Stimulated activated CD4-positive, alpha-beta T cell treated with anti-CD3 and anti-CD28 coated beads, TNF-alpha, amount 100 ng/mL, for 48 hours (primary cell): ENCODE data around the gene LSM10.

Experiments used
- DNase-seq, 3 donors: peaks; one replicate each; pipeline ENCODE4 v3.0.0-alpha.2; 2020; ENCODE audit warnings: low read depth in 3 of 3

LSM10 gene

DNA sequence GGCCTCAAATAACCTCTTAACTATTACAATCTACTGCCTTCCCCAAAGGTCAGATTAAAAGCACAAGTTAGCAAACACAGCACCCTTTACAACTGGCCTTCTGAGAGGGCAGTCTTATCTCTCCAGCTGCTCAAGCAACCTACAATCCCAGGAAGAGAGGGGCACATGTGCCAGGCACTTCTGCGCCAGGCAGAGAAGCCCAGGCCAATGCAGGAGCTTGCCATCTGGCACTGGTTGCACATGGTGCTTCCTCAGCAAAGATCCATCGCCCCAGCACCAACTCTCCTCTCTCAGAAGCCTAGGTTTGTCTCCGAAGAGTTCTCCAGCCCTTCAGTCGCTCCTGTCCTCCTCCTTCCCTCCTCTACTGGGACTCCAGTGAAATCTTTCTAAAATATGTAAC, 14.5 kb downstream of the LSM10 start:
- no peak for DNase-seq

DNA sequence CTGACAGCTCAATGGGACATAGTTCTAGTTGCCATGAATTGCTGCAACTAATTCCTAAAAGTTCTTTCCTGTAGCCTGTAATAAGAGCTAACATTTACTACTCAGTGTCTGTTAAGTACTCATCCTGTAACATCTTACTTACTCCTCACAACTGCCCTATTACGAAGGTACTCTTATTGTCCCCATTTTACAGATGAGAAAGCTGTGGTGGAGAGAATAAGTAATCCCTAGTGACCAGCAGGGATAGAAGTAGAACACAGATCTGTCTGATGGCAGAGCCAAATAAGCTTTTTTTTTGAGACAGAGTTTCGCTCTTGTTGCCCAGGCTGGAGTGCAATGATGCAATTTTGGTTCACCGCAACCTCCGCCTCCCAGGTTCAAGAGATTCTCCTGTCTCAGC, 15.0 kb downstream of the LSM10 start:
- DNase-seq: no peak

DNA sequence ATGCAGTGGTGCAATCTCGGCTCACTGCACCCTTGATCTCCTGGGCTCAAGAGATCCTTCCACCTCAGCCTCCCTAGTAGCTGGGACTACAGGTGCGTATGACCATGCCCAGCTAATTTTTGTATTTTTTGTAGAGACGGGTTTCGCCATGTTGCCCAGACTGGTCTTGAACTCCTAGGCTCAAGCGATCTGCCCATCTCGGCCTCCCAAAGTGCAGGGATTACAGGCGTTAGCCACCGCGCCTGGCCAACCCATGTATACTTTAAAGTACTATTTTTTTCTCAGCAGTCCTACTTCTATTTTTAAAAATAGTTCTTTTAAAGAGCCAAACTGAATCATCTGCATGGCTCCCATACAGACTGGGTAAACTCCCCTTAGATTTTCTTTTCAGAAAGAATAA, 15.5 kb downstream of the LSM10 start:
- DNase-seq: no peak

DNA sequence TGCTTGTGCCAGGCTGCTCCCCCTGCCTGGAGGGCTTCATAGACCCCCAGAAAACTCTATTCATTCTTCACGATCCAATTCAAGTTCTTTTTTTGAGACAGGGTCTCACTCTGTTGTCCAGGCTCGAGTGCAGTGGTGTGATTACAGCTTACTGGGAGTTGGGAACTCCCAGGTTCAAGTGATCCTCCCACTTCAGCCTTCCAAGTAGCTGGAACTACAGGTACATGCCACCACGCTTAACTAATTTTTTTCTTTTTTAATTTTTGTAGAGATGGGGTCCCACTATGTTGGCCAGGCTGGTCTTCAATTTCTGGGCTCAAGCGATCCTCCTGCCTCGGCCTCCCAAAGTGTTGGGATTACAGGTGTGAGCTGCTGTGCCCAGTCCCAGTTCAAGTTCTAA, 16.3 kb downstream of the LSM10 start:
- DNase-seq: no peak

DNA sequence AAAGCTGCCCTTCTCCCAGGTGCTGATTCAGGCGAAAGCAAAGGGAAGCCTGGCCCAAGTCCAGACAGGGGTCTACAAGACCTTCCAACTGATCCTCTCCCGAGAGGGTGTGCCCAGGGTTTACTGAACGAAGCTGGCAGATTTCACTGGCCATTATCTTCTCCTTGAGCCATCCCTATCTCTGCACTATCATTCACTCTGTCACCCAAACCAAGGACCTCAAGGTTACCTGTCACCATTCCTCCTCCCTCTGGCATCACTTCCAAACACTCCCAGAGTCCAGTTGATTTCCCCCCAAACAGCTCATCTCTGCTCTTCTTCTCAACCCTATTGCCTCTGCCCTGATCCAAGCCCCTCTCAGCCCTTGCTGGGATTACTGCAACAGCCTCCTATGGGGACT, 16.9 kb downstream of the LSM10 start:
- DNase-seq: no peak

DNA sequence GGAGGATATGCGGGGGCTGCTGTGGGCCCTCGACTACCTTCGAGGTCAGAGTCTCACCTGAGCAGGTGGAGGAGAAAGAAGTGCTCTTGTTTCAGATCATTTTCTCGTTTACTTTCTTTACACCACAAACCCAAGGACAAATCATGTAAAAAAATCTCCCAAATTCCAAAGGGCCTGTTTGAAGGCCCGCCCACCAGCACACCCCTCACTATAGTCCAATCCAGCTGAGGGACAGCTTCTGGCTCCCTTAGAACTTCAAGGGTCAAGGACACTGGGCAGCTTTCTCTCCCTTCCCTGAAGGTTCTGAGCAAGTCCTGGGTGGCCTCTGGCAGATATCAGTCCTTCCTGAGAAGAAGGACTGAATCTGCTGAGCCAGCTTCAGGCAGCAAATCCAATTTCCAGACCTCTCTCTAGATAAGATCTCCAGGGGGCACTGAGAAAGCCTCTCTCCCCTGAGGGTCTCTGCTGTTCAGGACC, 17.5 kb downstream of the LSM10 start:
- no peak for DNase-seq

DNA sequence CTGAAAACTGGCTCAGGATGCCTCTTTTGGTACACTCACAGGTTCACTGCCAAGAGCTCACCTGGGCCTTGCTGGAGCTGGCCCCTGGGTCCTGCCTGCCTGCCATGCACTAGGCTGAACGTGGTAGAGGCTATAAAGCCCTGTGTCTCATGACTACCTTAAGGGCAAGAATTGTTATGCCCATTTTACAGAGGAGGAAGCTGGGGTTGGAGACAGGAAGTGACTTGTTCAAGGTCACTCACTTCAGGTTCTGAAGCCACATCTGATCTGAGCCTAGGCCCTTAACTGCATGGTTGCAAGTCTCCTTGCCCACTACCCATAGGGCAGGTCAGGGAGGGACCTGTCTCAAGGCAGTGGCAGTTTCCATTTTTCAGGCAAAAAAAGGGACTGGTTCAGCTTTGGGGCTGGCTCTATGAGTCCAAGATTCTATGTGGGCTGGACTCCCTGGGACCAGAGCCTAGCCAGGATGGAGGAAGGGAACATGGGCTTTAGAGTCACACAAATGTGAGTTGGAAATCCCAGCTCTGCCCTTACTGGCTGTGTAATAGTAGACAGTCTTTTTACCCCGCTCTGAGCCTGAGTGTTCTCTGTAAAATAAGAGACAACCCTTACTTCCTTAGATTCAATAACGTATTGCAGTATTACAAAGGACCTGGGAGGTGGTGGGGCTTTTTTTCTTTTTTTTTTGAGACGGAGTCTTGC, 19.8 kb downstream of the LSM10 start:
- DNase-seq: no peak

DNA sequence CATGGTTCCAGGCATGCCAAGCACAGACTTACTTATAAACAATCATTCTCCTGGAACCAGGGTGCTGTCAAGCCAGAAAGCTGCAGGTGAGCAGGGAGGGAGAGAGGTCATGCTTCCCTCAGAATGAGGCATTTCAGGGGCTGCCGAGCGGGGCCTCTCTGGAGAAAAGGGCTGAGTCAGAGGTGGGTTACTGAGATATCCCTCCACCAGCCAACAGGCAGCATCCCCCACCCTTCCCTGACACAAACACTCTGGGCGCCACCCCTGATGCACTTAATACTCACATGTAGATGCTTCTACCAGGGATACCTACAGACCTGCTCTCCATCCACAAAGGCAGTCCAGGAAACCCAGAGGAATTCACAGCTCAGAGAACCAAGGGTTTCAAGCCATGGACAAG, 25.1 kb downstream of the LSM10 start:
- DNase-seq: no peak

DNA sequence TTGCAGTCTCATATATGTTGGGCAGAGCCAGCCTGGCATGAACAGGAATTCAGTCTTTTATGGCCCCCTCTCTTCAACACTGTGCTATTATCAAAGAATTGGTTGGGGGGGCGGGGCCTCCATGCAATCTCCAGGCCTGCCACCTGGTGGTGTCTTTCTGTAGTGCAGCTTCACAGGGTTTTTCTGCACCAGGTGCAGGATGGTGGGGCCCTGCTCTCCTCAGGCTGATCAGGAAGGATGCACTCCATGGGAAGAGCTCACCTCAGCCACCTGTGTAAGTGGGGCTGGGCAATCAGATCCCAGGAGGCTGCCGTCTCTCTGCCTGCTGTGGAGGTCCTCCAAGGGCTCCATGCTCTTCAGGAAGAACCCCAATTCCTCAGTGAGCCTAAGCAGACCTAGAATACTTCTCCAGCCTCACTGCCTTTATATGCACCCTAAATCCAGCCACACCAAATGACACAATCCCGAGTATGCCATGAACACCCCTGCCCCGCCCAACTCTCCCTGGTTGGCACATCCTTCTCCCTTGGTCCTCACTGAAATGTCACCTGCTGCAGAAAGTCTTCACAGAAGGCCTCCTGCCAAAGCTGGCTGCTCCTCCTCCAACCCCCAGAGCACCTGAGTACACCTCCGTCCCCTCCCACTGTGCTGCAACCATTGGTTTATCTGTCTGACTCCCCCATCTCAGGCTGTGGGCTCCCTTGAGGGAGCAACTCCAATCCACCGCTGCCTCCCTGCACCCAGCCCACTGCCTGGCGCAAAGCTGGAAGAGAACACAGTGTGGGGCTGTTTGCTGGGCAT, 28.4 kb downstream of the LSM10 start:
- DNase-seq: peak; percentile 57 to 86 (median 79)

DNA sequence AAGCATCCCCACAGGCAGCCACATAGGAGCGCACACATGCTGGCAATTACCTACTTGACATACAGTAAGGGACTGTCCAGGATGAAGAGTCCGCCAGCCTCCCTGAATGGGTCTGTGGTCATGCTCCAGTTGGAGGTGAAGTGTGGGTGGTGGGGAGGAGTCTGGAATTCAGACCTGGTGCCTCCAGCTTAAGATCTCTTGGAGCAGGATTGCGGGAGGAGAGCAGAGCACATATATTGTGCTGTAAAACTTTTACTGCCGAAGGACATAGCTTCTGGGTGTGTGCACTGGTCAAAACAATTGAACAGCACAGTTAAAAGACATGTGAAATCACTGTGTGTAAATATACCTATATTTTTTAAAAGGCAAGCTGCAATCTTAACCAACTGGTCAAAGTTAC, 29.9 kb downstream of the LSM10 start:
- DNase-seq: no peak

DNA sequence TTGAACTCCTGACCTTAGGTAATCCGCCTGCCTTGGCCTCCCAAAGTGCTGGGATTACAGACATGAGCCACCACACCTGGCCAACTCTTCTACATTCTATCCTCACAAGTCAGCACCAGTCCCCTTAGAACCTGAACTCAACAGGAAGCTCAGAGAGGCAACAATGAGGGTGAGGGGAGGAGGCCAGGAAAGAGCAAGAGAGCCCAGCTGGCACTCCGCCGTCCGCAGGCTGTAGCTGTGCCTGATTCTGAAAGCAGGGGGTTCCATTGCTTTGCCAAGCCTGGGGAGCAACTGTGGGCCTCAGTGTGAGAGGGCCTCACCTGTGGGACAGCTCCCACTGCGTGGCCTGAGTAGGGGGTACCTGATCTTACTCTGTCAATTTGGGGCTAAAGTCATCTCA, 30.6 kb downstream of the LSM10 start:
- no peak for DNase-seq

DNA sequence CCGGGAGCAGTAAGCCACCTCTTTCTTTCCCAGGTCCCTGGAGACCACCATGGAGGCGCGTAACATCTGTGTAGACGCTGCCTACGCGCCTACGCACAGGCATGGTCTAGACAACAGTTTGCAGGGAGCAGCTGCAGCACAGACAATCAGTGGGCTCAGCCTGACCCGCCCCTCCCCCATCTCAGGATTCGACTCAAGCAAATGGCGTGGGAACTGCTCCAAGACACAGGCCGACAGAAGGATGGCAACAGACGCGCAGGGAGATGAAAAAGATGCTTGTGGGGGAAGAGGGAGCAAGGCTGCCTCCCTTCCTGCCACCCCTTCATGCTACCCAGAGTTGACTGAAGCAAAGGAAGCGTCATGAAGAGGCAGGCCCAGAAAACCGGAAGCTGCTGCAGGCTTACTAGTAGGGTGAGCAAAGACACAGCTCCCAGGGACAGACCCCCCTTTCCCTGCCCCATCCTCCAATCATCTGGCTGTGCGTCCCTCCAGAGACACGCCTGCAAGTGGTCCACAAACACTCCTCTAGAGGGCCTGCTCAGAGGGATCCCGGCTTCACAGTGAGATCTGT, 31.5 kb downstream of the LSM10 start:
- peak in 1 of 3 donors; percentile 13 for DNase-seq

DNA sequence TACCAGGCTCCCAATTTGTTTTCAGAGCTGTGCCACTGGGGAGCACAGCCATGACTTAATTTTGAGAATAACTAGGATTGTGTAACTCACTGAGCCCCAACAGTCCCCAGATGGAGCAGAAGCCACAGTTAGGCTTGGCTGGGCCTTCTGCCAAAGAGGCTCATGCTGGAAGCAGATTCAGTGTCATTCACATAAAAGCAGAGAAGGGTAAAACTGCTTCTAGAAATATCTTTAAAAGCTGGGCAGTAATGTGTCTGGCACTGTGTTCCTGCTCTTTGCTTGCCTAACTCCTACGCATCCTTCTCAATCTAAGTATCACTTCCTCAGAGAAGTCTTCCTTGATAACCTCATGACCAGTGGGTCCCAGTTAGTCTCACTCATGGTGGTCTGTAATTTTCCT, 32.3 kb downstream of the LSM10 start:
- DNase-seq: no peak

DNA sequence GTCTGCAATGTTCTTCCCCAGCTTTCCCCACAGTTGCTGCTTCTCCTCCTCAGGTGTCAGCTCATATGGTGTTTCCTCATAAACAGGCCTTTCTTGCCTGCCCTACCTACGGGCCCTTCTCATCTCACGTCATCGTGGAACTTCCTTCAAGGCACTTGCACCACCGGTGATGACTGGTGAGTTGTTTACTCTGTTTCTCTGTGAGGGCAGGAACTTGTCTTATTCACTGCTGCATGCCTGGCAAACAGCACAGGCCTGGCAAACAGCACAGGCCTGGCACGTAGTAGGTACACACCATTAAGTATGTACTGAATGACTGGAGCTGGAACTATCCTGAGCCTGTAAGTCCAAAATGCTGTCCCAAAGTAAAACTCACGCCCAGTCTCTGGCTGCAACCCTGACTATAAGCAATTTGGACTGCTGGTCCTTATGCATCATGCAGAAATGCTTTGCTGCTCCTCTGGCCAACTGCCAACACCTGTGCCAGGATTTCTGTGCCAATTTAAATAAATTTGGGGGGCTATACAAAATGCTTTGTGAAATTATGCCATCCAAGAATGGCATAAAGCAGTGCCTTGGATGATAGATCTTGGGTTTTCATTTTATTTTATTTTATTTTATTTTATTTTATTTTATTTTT, 37.7 kb downstream of the LSM10 start:
- DNase-seq: peak in 1 of 3 donors; percentile 20

DNA sequence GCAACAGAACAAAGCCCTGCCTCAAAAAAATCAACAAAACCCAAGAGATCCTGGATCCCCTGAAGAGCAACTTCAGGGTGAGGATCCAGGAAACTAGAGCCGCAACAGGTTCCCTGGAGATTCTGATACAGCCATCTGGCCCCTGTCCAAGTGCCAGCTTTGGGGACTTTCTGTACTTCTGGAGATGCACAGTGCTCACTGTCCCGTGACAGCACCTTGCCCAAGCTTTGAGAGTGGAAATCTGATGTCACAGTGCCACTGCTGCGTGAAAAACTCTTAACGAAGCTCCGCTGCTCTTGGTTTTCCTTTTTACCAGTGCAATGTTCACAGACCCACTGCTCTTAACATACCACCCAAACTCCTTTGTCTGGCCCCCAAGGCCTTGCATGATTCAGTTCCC, 38.3 kb downstream of the LSM10 start:
- DNase-seq: no peak

DNA sequence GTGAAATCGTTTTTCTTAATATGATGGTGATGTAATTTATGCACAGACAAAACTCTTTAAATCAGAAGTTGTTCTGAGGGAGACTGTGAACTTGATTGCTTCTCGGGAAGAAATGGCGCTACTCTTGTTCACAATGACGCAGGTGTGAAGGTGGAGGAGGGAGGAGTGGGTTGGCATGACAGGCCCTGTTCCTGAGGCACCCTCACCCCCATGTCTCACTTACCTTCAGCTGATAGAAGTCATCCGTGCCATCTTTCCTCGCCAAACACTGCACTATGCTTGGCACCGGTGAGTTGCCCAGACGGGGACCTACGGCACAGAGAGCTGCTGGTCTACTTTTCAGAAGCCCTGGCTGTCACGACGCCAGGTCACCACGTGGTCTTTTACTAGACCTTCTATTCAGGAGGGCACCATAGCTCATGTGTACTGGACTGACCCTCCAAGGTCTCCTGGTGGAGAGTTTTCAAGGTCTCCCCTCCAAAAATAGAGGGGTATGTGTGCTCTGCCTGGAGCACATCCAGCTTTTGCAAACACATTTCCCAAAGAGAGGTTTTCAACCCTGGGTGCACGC, 39.1 kb downstream of the LSM10 start:
- DNase-seq: no peak

DNA sequence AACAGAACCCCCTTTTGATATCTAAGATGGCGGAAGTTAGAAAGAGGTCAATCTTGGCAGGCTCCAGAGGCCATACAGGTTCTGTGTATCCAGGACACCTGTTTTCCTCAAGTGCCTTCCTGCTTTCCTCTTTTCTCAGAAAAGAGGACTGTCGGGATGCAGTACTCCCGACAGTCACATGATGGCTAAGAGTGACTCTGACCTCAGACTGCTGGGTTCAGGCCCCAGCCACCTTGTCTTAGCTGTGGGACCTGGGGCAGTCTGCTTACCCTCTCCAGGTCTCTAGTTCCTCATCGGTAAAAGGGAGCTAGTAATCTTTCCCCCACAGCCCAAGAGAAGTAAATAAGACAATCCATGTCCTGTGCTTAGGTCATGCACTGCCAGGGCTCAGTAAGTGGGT, 41.9 kb downstream of the LSM10 start:
- DNase-seq: no peak

DNA sequence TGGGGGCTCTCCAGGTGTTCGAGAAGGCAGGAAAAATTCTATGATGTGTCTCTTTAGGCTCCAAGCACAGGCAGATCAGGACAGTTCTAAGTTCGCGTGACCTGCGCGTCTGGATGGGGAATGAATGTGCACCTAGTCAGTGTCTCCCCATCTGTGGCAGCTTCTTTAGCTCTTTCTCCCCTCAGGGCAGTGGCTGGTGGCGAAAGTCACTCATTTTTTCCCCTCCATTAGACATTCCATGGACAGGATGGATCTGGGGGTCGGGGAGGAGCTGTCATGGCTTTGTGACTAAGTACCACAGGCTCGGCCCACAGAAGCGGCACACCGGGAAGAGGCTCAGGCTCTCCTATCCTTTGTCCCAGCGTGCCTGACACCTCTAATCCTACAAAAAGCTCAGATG, 43.2 kb downstream of the LSM10 start:
- no peak for DNase-seq

DNA sequence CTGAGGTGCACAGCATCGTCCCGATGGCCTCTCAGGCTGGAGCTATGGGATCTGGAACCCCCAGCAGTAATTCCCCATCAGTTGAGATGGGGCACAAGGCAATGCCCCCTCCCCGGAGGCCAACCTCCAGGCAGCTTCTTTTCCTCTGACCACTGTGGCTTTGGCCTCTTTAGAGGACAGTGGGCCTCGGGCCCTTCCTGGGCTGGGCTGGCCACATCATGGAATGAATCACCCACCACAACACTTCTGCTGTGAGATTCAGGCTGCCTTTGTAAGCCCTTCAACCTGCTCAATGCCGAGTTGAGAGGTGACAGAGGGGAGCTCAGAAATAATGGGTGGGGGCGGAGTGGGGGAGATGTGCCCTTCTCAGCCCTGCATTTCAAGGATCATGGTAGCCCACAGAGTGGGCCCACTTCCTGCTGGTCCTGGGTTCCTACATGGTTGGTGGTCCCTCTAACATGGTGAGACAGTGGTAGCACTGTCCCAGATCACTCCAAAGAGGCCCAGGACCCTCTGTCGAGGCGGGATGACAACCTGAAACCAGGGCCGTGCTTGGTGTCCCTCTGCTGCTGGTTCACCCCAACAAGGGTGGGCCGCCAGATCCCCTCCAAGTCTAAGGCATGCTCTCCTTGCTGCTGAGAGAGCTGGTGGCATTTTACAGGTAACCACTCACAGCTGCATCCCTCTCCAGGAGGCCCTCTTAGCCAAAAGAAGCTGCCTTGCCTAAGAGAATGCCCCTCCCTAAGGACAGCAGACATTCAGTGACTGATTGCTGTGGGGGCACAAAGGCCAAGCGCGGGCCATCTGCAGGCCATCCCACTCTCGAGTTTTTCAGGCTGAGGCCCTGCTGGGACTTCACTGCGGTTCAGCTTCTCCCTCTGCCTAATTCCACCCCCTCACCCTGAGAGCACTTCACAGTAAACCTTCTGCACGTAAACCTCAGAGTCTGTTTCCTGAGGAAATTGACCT, 44.5 kb downstream of the LSM10 start:
- DNase-seq: no peak

DNA sequence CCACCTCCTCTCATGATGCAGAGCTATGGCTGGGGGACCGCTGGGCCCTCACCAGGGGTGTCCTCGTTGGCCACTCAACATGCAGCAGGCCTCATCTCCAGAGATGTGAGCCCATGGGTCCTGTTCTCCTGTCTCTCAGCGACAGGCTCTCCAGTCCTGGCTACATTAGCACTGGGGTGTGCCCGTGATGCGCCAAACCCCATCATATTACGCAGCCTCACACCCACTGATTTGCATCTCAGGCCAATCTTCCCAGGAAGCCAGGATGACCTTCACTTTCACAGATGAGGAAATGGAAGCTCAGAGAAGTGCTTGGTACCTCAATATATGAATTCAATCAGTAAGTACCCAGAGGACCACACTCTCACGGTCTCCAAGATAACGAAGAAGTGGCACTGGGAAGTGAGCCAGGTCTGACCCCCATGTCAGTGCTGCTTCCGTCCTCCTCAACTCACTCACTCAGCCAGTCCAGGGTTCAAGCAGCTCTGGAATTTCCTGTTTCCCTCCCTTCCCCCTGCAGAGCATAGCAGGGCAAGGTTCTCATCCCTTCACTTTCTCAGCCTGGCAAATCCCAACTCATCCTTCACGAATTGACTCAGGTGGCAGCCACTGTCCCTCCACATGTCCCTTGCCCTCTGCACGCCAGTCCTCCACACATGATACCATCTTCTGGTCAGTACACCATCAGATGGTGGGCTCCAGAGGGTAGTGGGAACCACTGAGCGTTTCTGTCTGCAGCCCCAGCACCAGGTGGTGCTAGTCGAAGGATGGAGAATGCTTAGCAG, 45.4 kb downstream of the LSM10 start:
- no peak for DNase-seq
